ENCODE measurements around the gene GYG2. TPM values are rescaled to one million over a fixed set of nuclear protein-coding genes. Genes with fewer than 3 reads are reported as not detected.
"Not testable (repeated sequence)": the region's sequence is repeated elsewhere in the genome, so short reads cannot be mapped to it uniquely, and the experiment has no call there.

The GYG2 gene
- total and polyA plus RNA-seq, 2 of the 13 experiments (the other 11 are each of a cell fraction or from before 2014, with no cell fraction given) = 20.0 to 24.3 TPM

- H3K79me2 ChIP-seq (ENCODE audit: insufficient read depth, low read length); FAIRE-seq; DNase-seq (ENCODE audit: low spot score); H3K9ac ChIP-seq (ENCODE audit: insufficient read depth, low read depth, low read length); H3K4me2 ChIP-seq (ENCODE audit: low read depth, low read length); H3K9me3 ChIP-seq (ENCODE audit: low read length); intact Hi-C loops (cut with micrococcal nuclease; ENCODE audit: unreplicated experiment); H3K27ac ChIP-seq (ENCODE audit: extremely low read length, insufficient read depth, low read length); H3K36me3 ChIP-seq (replicated peaks in 1 of 2; ENCODE audit: control insufficient read depth in 1 of 2, insufficient read depth in 2 of 2, low read length in 2 of 2); CTCF ChIA-PET (ENCODE audit: low intra/inter-chr PET ratio, low total read pairs); H3K4me1 ChIP-seq (ENCODE audit: insufficient read depth, low read length); BruUV-seq (replicated peaks); in situ Hi-C loops (cut with HindIII; ENCODE audit: extremely low pct_ligation_motif_present, low pct_unique_long_range_greater_than_20kb); H3K27me3 ChIP-seq (ENCODE audit: control insufficient read depth in 1 of 2, insufficient read depth in 2 of 2, low read length in 2 of 2); POLR2A ChIA-PET; ATAC-seq; H3K4me3 ChIP-seq (replicated peaks in 1 of 3; ENCODE audit: insufficient read depth in 1 of 3, low read depth in 2 of 3, low read length in 3 of 3); H2AFZ ChIP-seq (ENCODE audit: low read length); H4K20me1 ChIP-seq (ENCODE audit: insufficient read depth, low read length): not testable (repeated sequence)
- 56% methylated on average over 6 of the region's 8 CpGs for WGBS (ENCODE audit: low lambda C conversion rate)
These were observed 25.2 kb upstream of the GYG2 start for GRCh38 chrX:2803486-2803885.

GRCh38 chrX:2804106-2804843 is 24.5 kb upstream of the GYG2 start:
- H2AFZ ChIP-seq (ENCODE audit: low read length); H3K79me2 ChIP-seq (ENCODE audit: insufficient read depth, low read length); H3K9me3 ChIP-seq (ENCODE audit: low read length); ATAC-seq; H3K4me1 ChIP-seq (ENCODE audit: insufficient read depth, low read length); H3K27me3 ChIP-seq (ENCODE audit: control insufficient read depth in 1 of 2, insufficient read depth in 2 of 2, low read length in 2 of 2); H3K4me2 ChIP-seq (ENCODE audit: low read depth, low read length); H4K20me1 ChIP-seq (ENCODE audit: insufficient read depth, low read length); H3K4me3 ChIP-seq (replicated peaks in 1 of 3; ENCODE audit: insufficient read depth in 1 of 3, low read depth in 2 of 3, low read length in 3 of 3); intact Hi-C loops (cut with micrococcal nuclease; ENCODE audit: unreplicated experiment); H3K27ac ChIP-seq (ENCODE audit: extremely low read length, insufficient read depth, low read length); DNase-seq (ENCODE audit: low spot score); CTCF ChIA-PET (ENCODE audit: low intra/inter-chr PET ratio, low total read pairs); in situ Hi-C loops (cut with HindIII; ENCODE audit: extremely low pct_ligation_motif_present, low pct_unique_long_range_greater_than_20kb); H3K36me3 ChIP-seq (replicated peaks in 1 of 2; ENCODE audit: control insufficient read depth in 1 of 2, insufficient read depth in 2 of 2, low read length in 2 of 2); BruUV-seq (replicated peaks); POLR2A ChIA-PET; FAIRE-seq; H3K9ac ChIP-seq (ENCODE audit: insufficient read depth, low read depth, low read length): not testable (repeated sequence)
- 45% methylated on average over 5 of the region's 18 CpGs for WGBS (ENCODE audit: low lambda C conversion rate)

- H3K9me3 ChIP-seq (ENCODE audit: low read length) = not testable (repeated sequence)
These were observed 23.9 kb upstream of the GYG2 start for GRCh38 chrX:2804858-2805257.

More at GRCh38 chrX:2804858-2805257, 23.9 kb upstream of the GYG2 start:
- peak; percentile 46; the same call in 1 of the 3 replicates for ATAC-seq
- POLR2A ChIA-PET; H3K27me3 ChIP-seq (ENCODE audit: control insufficient read depth in 1 of 2, insufficient read depth in 2 of 2, low read length in 2 of 2); H4K20me1 ChIP-seq (ENCODE audit: insufficient read depth, low read length); in situ Hi-C loops (cut with HindIII; ENCODE audit: extremely low pct_ligation_motif_present, low pct_unique_long_range_greater_than_20kb); H3K9ac ChIP-seq (ENCODE audit: insufficient read depth, low read depth, low read length); intact Hi-C loops (cut with micrococcal nuclease; ENCODE audit: unreplicated experiment); H3K79me2 ChIP-seq (ENCODE audit: insufficient read depth, low read length); BruUV-seq (replicated peaks); H3K4me3 ChIP-seq (replicated peaks in 1 of 3; ENCODE audit: insufficient read depth in 1 of 3, low read depth in 2 of 3, low read length in 3 of 3); DNase-seq (ENCODE audit: low spot score); FAIRE-seq; H3K4me2 ChIP-seq (ENCODE audit: low read depth, low read length); CTCF ChIA-PET (ENCODE audit: low intra/inter-chr PET ratio, low total read pairs); H2AFZ ChIP-seq (ENCODE audit: low read length); H3K27ac ChIP-seq (ENCODE audit: extremely low read length, insufficient read depth, low read length); H3K36me3 ChIP-seq (replicated peaks in 1 of 2; ENCODE audit: control insufficient read depth in 1 of 2, insufficient read depth in 2 of 2, low read length in 2 of 2); H3K4me1 ChIP-seq (ENCODE audit: insufficient read depth, low read length): not testable (repeated sequence)
- TF ChIP-seq FOSL2 (CRISPR knock-in tag; IDR thresholded peaks at IDR 0.05) = 0 out of 2 replicates have a peak, but pooled peaks have one; percentile 7
- 100% methylated on average over 2 of the region's 20 CpGs for WGBS (ENCODE audit: low lambda C conversion rate)
